ENCODE data around the gene COQ8A.

COQ8A gene

GRCh38 chr1:226967665-226968064, 27.6 kb downstream of the COQ8A start:
- CTCF ChIA-PET = interaction anchor here (1.4 kb wide), 1 partner anchor 336 kb away, joined by 3 read pairs; no protein-coding TSS in a partner anchor
- no peak for DNase-seq (ENCODE audit: low read depth, low spot score)
- POLR2A ChIA-PET = no interaction called here
- H3K4me3 ChIP-seq (ENCODE audit: low read depth, low read length) = no peak overlapping the region
- TF ChIP-seq, protein P1, sequence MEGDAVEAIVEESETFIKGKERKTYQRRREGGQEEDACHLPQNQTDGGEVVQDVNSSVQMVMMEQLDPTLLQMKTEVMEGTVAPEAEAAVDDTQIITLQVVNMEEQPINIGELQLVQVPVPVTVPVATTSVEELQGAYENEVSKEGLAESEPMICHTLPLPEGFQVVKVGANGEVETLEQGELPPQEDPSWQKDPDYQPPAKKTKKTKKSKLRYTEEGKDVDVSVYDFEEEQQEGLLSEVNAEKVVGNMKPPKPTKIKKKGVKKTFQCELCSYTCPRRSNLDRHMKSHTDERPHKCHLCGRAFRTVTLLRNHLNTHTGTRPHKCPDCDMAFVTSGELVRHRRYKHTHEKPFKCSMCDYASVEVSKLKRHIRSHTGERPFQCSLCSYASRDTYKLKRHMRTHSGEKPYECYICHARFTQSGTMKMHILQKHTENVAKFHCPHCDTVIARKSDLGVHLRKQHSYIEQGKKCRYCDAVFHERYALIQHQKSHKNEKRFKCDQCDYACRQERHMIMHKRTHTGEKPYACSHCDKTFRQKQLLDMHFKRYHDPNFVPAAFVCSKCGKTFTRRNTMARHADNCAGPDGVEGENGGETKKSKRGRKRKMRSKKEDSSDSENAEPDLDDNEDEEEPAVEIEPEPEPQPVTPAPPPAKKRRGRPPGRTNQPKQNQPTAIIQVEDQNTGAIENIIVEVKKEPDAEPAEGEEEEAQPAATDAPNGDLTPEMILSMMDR (IDR thresholded peaks at IDR 0.05; ENCODE audit: insufficient read depth, low read length, missing control alignments) = no peak

GRCh38 chr1:226971765-226972164, 31.7 kb downstream of the COQ8A start:
- ChIA-PET POLR2A (no interaction called here), CTCF (no interaction called here)
- TF ChIP-seq, protein P1 (IDR thresholded peaks at IDR 0.05; ENCODE audit: insufficient read depth, low read length, missing control alignments) = no peak
- no peak for DNase-seq (ENCODE audit: low read depth, low spot score)
- no peak overlapping the region for H3K4me3 ChIP-seq (ENCODE audit: low read depth, low read length)

DNA sequence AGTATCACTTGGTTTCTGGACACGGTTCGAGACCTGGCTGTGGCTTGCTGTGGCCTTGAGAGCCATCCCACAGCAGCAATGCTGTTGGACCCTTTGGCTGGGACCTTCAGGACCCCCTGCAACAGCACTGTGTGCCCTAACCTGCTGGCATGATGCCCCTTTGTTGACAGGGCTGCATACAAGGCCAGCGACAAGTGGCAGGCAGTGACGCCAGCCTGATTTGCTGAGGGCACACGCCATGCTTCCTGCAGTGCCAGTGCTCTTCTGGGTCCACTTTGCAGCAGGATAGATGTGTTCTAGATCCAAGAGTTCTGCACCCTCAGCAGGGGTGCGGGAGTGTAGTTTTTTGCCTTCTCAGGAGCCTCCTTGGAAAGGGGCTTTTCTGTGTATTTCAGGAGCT, 32.8 kb downstream of the COQ8A start:
- TF ChIP-seq, protein P1 (IDR thresholded peaks at IDR 0.05; ENCODE audit: insufficient read depth, low read length, missing control alignments) = no peak
- H3K4me3 ChIP-seq (ENCODE audit: low read depth, low read length) = no peak overlapping the region
- DNase-seq (ENCODE audit: low read depth, low spot score) = no peak
- ChIA-PET POLR2A (no interaction called here), CTCF (no interaction called here)

DNA sequence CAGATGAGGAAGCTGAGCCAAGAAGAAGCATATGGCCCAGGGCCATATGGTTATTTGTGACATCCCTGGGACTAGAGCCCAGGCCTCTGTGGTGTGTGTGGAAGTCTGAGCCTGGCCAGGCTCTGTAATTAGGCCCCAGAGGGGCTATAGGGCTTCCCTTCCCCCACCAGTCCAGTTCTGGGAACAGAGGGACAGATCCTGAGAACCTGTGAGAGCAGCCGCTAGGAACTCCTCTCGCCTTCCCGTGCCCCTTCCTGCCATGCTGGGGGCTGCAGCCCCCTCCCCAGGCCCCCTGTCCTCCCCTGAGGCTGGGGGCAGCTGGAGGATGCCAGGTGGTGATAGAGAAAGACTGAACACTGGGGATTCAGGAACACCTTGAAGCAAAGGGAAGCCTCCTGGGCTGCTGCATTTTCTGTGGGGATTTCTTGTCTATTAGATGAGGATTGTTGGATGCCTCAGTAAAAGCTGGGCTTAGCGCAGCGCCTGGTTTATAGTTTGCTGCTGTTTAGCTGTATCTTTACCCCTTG, 33.3 kb downstream of the COQ8A start:
- ChIA-PET POLR2A (no interaction called here), CTCF (no interaction called here)
- DNase-seq (ENCODE audit: low read depth, low spot score) = no peak

DNA sequence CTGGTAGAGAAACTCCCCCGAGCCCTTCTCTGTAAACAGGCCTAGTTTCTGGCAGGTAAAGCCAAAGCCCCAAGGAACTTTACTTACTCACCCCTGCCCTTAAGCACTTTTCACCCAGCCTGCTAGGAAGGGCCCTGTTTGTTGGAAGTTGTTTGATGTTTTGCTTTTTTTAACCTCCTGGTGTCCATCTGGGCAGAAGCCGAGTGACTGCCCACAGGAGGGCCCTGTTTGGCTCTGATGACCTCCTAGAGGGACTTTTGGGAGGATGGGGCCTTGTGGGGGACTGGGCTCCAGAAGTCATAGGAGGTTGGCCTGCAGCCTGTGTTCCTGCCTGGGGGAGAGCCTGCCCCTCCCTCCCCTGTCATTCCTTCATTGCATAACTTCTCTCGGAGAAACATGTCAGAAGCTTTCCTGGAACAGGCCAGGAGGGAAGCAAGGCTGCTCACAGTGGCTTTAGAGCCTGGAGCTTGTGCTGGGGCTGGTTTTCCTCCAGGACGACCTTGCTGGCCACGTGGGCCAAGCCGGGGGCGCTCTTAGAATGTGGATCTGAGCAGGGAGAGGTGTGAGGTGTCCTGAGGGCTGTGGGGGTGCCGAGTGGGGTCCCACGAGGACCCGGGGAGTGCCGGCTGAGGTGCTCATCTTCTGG, 33.9 kb downstream of the COQ8A start:
- CTCF ChIA-PET = interaction anchor here (0.9 kb wide), 1 partner anchor 10 kb away, joined by 3 read pairs; no protein-coding TSS in a partner anchor
- H3K4me3 ChIP-seq (ENCODE audit: low read depth, low read length) = no peak overlapping the region
- TF ChIP-seq, protein P1 (IDR thresholded peaks at IDR 0.05; ENCODE audit: insufficient read depth, low read length, missing control alignments) = no peak
- POLR2A ChIA-PET = no interaction called here
- peak; percentile 14 for DNase-seq (ENCODE audit: low read depth, low spot score)

More for the DNA sequence above, 33.3 kb downstream of the COQ8A start:
- TF ChIP-seq, protein P1 (IDR thresholded peaks at IDR 0.05; ENCODE audit: insufficient read depth, low read length, missing control alignments) = no peak
- no peak overlapping the region for H3K4me3 ChIP-seq (ENCODE audit: low read depth, low read length)

DNA sequence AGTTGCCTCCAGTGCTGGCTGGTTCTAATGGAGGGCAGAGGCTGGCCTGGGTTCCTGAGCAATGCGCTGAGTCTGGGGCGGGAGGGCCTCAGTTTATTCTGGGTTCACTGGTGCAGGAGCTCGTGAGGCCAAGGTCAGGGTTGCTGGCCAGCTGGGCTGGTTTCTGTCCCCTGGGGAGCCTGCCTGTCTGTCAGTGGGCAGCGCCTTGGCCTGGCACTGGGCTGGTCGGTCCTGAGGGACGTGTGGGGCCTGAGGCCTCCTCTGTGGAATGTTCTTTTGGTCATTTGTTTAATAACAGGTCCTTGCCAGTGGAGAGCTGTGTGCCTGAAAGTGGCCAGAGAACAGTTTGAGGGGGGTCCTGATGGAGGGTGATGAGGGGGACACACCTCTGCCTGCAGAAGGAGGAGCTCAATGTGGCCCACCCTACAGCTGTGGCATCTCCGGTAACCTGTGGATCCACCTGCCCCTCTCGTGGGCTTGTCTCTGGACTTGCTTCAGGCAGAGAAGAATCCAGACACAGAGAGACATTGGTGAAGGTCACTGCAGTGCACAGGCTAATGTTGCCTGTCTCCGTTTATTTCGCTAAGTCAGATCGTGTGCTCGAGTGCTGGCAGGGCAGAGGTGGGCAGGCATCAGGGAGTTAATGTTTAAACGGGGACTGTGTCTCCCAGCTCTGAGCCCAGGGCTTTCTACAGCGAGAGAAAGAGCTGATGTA, 34.6 kb downstream of the COQ8A start:
- ChIA-PET POLR2A (no interaction called here), CTCF (interaction anchor here (0.9 kb wide), 1 partner anchor 10 kb away, joined by 3 read pairs; no protein-coding TSS in a partner anchor)
- no peak overlapping the region for H3K4me3 ChIP-seq (ENCODE audit: low read depth, low read length)
- no peak for DNase-seq (ENCODE audit: low read depth, low spot score)
- TF ChIP-seq, protein P1 (IDR thresholded peaks at IDR 0.05; ENCODE audit: insufficient read depth, low read length, missing control alignments) = no peak

Data from AG04449 (cell line).